ENCODE measurements around the gene TPM4.

GRCh38 chr19:16121967-16122366 is 45.7 kb downstream of the TPM4 start:
- no peak for TF ChIP-seq POLR2A (IDR thresholded peaks at IDR 0.05; ENCODE audit: low read depth, low read length)
- TF ChIP-seq POLR2AphosphoS5 (IDR thresholded peaks at IDR 0.05; ENCODE audit: low read depth, low read length), result no peak
- no peak for TF ChIP-seq TAF1 (IDR thresholded peaks at IDR 0.05; ENCODE audit: borderline replicate concordance, low read depth, low read length)
